Hair follicular keratinocyte (primary cell): ENCODE data around the gene PRKRIP1. TPM values are rescaled to one million over a fixed set of nuclear protein-coding genes. Genes with fewer than 3 reads are reported as not detected.

Source experiments
- total RNA-seq: library from RNA; depleted of rRNA; stranded (reverse); fragments of >200 nt; gene quantifications from 2 replicates; pipeline ENCODE4 v1.2.3, GENCODE V29; 2015

The PRKRIP1 gene
- 11.6 and 12.1 TPM in 2 replicates for total RNA-seq

GRCh38 chr7:102395873-102396709 is at the start of gene PRKRIP1:
Gene PRKRIP1, plus strand, starts transcription at chr7:102396363. Its CDS starts 49 bp downstream, at chr7:102396412.

GRCh38 chr7:102356344-102356743 is 39.8 kb upstream of the PRKRIP1 start, which contains the start of gene SPDYE6:
Gene SPDYE6, minus strand, starts transcription at chr7:102356444. Its CDS starts 421 bp downstream, at chr7:102356023.

GRCh38 chr7:102433219-102434038 is 37.3 kb downstream of the PRKRIP1 start, which contains the start of gene ORAI2:
Gene ORAI2, plus strand, starts transcription at chr7:102433575. Its CDS starts 5,382 bp downstream, at chr7:102438957.

GRCh38 chr7:102464577-102465280 is 68.6 kb downstream of the PRKRIP1 start, which contains the start of the genes ALKBH4 and LRWD1:
Gene ALKBH4, minus strand, starts transcription at chr7:102464863. Its CDS starts 27 bp downstream, at chr7:102464836.
Gene LRWD1, plus strand, starts transcription at chr7:102464984. Its CDS starts 97 bp downstream, at chr7:102465081.

Other genes starting within 250 kb of the PRKRIP1 start
- 5.5 and 6.4 TPM in 2 replicates for gene SH2B2, start 109.5 kb upstream of the PRKRIP1 start, total RNA-seq
- gene SPDYE6, start 39.9 kb upstream of the PRKRIP1 start, total RNA-seq: not detected in 2 replicates
- gene ORAI2, start 37.2 kb downstream of the PRKRIP1 start, total RNA-seq: 2.7 and 10.8 TPM in 2 replicates
- gene ALKBH4, start 68.5 kb downstream of the PRKRIP1 start, total RNA-seq: 11.8 and 23.9 TPM in 2 replicates
- gene LRWD1, start 68.6 kb downstream of the PRKRIP1 start, total RNA-seq: 12.5 and 17.1 TPM in 2 replicates
- 30.1 and 44.4 TPM in 2 replicates for gene POLR2J, start 82.6 kb downstream of the PRKRIP1 start, total RNA-seq
- 0.27 and 0.62 TPM in 2 replicates for gene RASA4B, start 121.4 kb downstream of the PRKRIP1 start, total RNA-seq
- 2.3 and 2.7 TPM in 2 replicates for gene UPK3BL2, start 147.3 kb downstream of the PRKRIP1 start, total RNA-seq
- gene SPDYE2, start 154.9 kb downstream of the PRKRIP1 start, total RNA-seq: not detected in 2 replicates
- 7.2 and 25.5 TPM in 2 replicates for gene POLR2J3, start 176.2 kb downstream of the PRKRIP1 start, total RNA-seq
- 1.4 and 3.4 TPM in 2 replicates for gene RASA4, start 220.4 kb downstream of the PRKRIP1 start, total RNA-seq
- 6.0 and 7.7 TPM in 2 replicates for gene UPK3BL1, start 246.4 kb downstream of the PRKRIP1 start, total RNA-seq